Erythroblast (primary cell): Measurements from ENCODE around the gene STAC.

Source experiments
- GATA1 ChIP-seq: IDR thresholded peaks from 2 replicates; pipeline ENCODE4 v1.6.1; 2011; ENCODE audit warnings: low read depth, mild to moderate bottlenecking, control low read depth, low read length, moderate library complexity
- POLR2A ChIP-seq: IDR thresholded peaks from 2 replicates; pipeline ENCODE4 v1.6.1; 2011; ENCODE audit warnings: mild to moderate bottlenecking, low read length

- TF ChIP-seq POLR2A (no peak), GATA1 (no peak)
Measured at GRCh38 chr3:36362216-36362615, 18.1 kb upstream of the STAC start.
